MG63 (cell line): ENCODE measurements around the gene SLC7A7. TPM values are rescaled to one million over a fixed set of nuclear protein-coding genes. Genes with fewer than 3 reads are reported as not detected.
"Not testable (repeated sequence)": the region's sequence is repeated elsewhere in the genome, so short reads cannot be mapped to it uniquely, and the experiment has no call there.

ENCODE experiments used
- DNase-seq: peaks from one replicate; pipeline ENCODE4 v3.0.0-alpha.2; 2020
- H3K27me3 ChIP-seq: fragments of 250-450 bp; sonication (Bioruptor Pico); 2 replicates; pipeline ENCODE4 v1.5.1; 2020; ENCODE audit warnings: mild to moderate bottlenecking, moderate library complexity
- H3K36me3 ChIP-seq: fragments of 250-450 bp; sonication (Bioruptor Pico); 2 replicates; pipeline ENCODE4 v1.5.1; 2020; ENCODE audit warnings: mild to moderate bottlenecking, moderate library complexity
- H3K4me3 ChIP-seq: fragments of 250-450 bp; sonication (Bioruptor Pico); 2 replicates; pipeline ENCODE4 v1.5.1; 2020; ENCODE audit warnings: mild to moderate bottlenecking, moderate library complexity
- H3K9me3 ChIP-seq: fragments of 250-450 bp; sonication (Bioruptor Pico); 2 replicates; pipeline ENCODE4 v1.5.1; 2020; ENCODE audit warnings: mild to moderate bottlenecking, moderate library complexity
- total RNA-seq: library from RNA; depleted of rRNA; stranded (reverse); fragments of >200 nt; shearing (Covaris generic); gene quantifications from 2 replicates; pipeline ENCODE4 v1.2.3, GENCODE V29; 2014; ENCODE audit warnings: low replicate concordance

Gene SLC7A7
- total RNA-seq, 1 experiment from 2014 or later = 4.0 TPM

GRCh38 chr14:22753586-22753985 is 61.6 kb downstream of the SLC7A7 start:
- Histone ChIP-seq H3K36me3 (no peaks in the 10 kb centered on the region), H3K27me3 (no peaks in the 10 kb centered on the region), H3K9me3 (no peaks in the 10 kb centered on the region), H3K4me3 (no peak overlapping the region)
- no peak for DNase-seq

- Histone ChIP-seq H3K36me3 (no peaks in the 10 kb centered on the region), H3K4me3 (no peak overlapping the region), H3K27me3 (no peaks in the 10 kb centered on the region), H3K9me3 (no peaks in the 10 kb centered on the region)
- no peak for DNase-seq
Observed at GRCh38 chr14:22752422-22752821, 62.8 kb downstream of the SLC7A7 start.

GRCh38 chr14:22748631-22749068 is 66.6 kb downstream of the SLC7A7 start:
- Histone ChIP-seq H3K4me3 (no peak overlapping the region), H3K36me3 (no peaks in the 10 kb centered on the region), H3K27me3 (no peaks in the 10 kb centered on the region), H3K9me3 (no peaks in the 10 kb centered on the region)
- no peak for DNase-seq

- H3K27me3 ChIP-seq = no peaks in the 10 kb centered on the region
- DNase-seq = no peak
- no peaks in the 10 kb centered on the region for H3K9me3 ChIP-seq
- H3K36me3 ChIP-seq = no peaks in the 10 kb centered on the region
- H3K4me3 ChIP-seq = no peak overlapping the region
Observed at GRCh38 chr14:22748206-22748605, 67.0 kb downstream of the SLC7A7 start.

GRCh38 chr14:22747769-22748168 is 67.5 kb downstream of the SLC7A7 start:
- H3K4me3 ChIP-seq = no peak overlapping the region
- DNase-seq = no peak
- no peaks in the 10 kb centered on the region for H3K36me3 ChIP-seq
- no peaks in the 10 kb centered on the region for H3K27me3 ChIP-seq
- no peaks in the 10 kb centered on the region for H3K9me3 ChIP-seq

DNA sequence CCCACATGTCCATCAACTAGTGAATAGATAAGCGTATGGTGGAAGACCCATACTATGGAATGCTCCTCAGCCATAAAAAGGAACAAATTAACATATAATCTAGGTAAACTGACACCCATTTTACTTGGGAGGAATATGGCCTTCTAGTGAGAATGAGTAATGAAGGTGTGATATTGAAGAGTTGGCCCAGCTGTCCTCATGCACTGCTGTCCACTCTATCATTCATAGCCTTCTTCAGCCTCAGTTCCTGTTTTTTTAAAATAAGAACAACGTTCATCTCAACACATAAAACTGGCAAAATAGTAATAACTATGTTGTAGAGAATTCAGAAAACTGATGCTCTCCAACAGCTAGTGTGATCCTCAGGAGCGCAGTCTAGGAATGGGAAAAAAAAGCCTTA is 75.2 kb downstream of the SLC7A7 start:
- no peak for DNase-seq
- Histone ChIP-seq H3K27me3 (no peaks in the 10 kb centered on the region), H3K36me3 (no peaks in the 10 kb centered on the region), H3K4me3 (no peak overlapping the region), H3K9me3 (no peaks in the 10 kb centered on the region)

GRCh38 chr14:22739423-22739822 is 75.8 kb downstream of the SLC7A7 start:
- DNase-seq = no peak
- Histone ChIP-seq H3K4me3 (no peak overlapping the region), H3K9me3 (no peaks in the 10 kb centered on the region), H3K36me3 (no peaks in the 10 kb centered on the region), H3K27me3 (no peaks in the 10 kb centered on the region)

- no peaks in the 10 kb centered on the region for H3K36me3 ChIP-seq
- H3K27me3 ChIP-seq = no peaks in the 10 kb centered on the region
- H3K9me3 ChIP-seq = no peaks in the 10 kb centered on the region
- no peak overlapping the region for H3K4me3 ChIP-seq
- no peak for DNase-seq
Observed at GRCh38 chr14:22737052-22737451, 78.2 kb downstream of the SLC7A7 start.

DNA sequence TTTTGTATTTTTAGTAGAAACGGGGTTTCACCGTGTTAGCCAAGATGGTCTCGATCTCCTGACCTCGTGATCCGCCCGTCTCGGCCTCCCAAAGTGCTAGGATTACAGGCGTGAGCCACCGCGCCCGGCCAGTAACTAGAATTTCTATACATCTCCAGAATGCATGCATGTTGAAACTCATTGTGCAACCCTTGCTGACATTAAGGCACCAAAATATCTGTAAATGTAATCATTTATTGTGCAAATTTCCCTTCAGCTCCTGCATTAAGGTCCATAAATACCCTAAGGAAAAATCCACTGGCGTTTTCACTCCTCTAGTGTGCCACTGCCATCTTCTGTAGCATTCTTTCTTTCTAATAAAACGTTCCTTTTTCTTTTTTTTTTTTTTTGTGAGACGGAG is 78.9 kb downstream of the SLC7A7 start:
- H3K27me3 ChIP-seq, DNase-seq, H3K4me3 ChIP-seq, H3K9me3 ChIP-seq, H3K36me3 ChIP-seq: not testable (repeated sequence)

DNA sequence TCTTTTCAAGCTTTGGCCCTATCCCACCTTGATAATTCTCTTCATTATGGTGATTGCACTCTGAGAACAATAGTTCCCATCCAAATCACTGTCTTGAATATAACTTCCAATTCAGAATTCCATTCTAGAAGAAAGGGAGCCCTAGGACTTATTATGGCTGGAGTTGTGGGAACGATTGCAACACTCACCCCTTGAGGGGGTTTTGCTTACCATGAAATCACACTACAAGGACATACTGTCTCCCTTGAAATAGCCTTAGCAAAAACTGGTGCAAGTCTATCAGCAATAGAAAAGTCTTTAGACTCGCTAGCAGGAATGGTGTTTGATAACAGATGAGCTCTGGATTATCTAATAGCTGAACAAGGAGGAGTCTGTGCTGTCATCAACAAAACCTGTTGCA is 80.1 kb downstream of the SLC7A7 start:
- no peak for DNase-seq
- Histone ChIP-seq H3K36me3 (no peaks in the 10 kb centered on the region), H3K27me3 (no peaks in the 10 kb centered on the region), H3K4me3 (no peak overlapping the region), H3K9me3 (no peaks in the 10 kb centered on the region)

DNA sequence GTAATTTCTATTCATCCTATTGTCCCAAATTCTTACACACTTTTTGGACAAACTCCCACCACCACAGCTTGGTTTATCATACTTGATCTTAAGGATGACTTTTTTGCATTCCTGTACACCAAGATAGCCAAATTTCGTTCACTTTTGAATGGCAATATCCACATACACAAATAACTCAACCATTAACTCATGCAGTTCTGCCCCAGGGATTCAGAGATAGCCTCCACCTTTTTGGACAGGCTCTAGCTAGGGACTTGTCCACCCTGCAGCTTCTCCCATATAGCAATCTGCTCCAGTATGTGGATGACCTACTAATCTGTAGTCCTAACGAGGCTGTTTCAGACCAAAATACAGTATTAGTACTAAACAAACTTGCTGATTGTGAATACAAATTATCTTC is 81.4 kb downstream of the SLC7A7 start:
- H3K36me3 ChIP-seq = no peaks in the 10 kb centered on the region
- H3K9me3 ChIP-seq = no peaks in the 10 kb centered on the region
- no peaks in the 10 kb centered on the region for H3K27me3 ChIP-seq
- H3K4me3 ChIP-seq = no peak overlapping the region
- DNase-seq = no peak

DNA sequence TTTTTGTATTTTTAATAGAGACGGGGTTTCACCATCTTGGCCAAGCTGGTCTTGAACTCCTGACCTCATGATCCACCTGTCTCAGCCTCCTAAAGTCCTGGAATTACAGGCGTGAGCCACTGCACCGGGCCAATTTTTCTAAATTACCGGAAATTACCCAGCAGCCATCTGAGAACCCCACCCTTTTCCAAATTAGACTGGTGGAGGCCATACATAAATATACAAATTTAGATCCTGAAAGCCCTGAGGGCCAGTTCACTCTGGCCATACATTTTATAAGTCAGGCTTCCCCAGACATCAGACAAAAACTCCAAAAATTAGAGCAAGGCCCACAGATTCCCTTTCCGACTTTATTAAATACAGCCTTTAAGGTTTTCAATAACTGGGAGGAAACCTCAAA is 83.2 kb downstream of the SLC7A7 start:
- H3K36me3 ChIP-seq, H3K9me3 ChIP-seq, DNase-seq, H3K4me3 ChIP-seq, H3K27me3 ChIP-seq: not testable (repeated sequence)

DNA sequence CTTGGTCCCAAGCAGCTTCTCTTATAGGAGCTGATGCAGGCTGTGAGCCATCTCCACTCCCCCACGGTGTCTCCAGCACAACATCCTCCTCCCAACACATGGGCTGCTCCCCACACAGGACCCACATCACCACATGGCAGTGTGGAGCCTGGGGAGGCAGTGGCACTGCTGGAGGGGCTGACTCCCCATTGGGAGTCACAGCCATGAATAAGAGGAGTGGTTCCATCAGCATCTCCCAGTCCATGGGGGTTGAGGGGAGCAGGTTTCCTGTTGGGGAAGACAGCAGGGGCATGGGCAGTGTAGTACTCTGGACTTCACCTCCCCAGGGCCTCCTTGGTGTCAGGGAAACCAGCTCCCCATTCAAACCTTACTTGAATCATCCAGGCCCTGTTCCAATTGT is 89.2 kb downstream of the SLC7A7 start:
- H3K9me3 ChIP-seq = no peaks in the 10 kb centered on the region
- no peaks in the 10 kb centered on the region for H3K36me3 ChIP-seq
- H3K4me3 ChIP-seq = no peak overlapping the region
- H3K27me3 ChIP-seq = no peaks in the 10 kb centered on the region
- no peak for DNase-seq

GRCh38 chr14:22725374-22725773 is 89.9 kb downstream of the SLC7A7 start:
- not testable (repeated sequence) for H3K36me3 ChIP-seq, H3K9me3 ChIP-seq, H3K27me3 ChIP-seq, H3K4me3 ChIP-seq, DNase-seq

- not testable (repeated sequence) for DNase-seq, H3K9me3 ChIP-seq, H3K4me3 ChIP-seq, H3K27me3 ChIP-seq, H3K36me3 ChIP-seq
Observed at GRCh38 chr14:22724847-22725246, 90.4 kb downstream of the SLC7A7 start.

GRCh38 chr14:22723815-22724214 is 91.4 kb downstream of the SLC7A7 start:
- no peak for DNase-seq

More at GRCh38 chr14:22723815-22724214, 91.4 kb downstream of the SLC7A7 start:
- H3K9me3 ChIP-seq = no peaks in the 10 kb centered on the region
- no peaks in the 10 kb centered on the region for H3K27me3 ChIP-seq
- no peaks in the 10 kb centered on the region for H3K36me3 ChIP-seq
- H3K4me3 ChIP-seq = no peak overlapping the region
